A549 (cell line): ENCODE results near the gene SKAP1. TPM values are rescaled to one million over a fixed set of nuclear protein-coding genes. Genes with fewer than 3 reads are reported as not detected.

ENCODE experiments used
- ATAC-seq, 2 experiments: fragments of 200-7000 bp in 1 of 2; fragments of >200 bp in 1 of 2; cut with Nextera tagmentation in 1 of 2; cut with Tn5 transposase in 1 of 2; 3 replicates each; pipeline versions ENCODE4 v1.8.0 to v1.9.1; 2018 to 2020; ENCODE audit warnings: mild to moderate bottlenecking in 1 of 2, moderate library complexity in 1 of 2
- CTCF ChIA-PET: fragments of 300-600 bp; sonication (Branson Sonifier 250); formaldehyde crosslinking; extraction: SDS; loops from one replicate; lab custom pipeline; 2021; ENCODE audit warnings: antibody characterized with exemption, inconsistent platforms; lab: Yijun Ruan, JAX
- POLR2A ChIA-PET: fragments of 350-600 bp; formaldehyde crosslinking; extraction: SDS; loops from one replicate; lab custom pipeline; 2021; ENCODE audit warnings: antibody characterized with exemption, inconsistent platforms; lab: Yijun Ruan, JAX
- DNase-seq, 2 experiments: peaks; one replicate each; pipeline versions ENCODE4 v3.0.0 to v3.0.0-alpha.2; 2011 to 2016; ENCODE audit warnings: low read depth in 1 of 2, low spot score in 1 of 2
- FAIRE-seq: peaks from 2 replicates; lab custom pipeline; 2011; peaks lifted over from hg19 to GRCh38; lab: Jason Lieb, UNC
- H3K27ac ChIP-seq, 2 experiments: fragments of >200 bp; sonication (Bioruptor Twin); formaldehyde crosslinking; 3 replicates each; pipeline ENCODE4 v1.5.1; 2016 to 2017
- H3K4me1 ChIP-seq: fragments of >200 bp; sonication (Bioruptor Twin); formaldehyde crosslinking; 3 replicates; pipeline ENCODE4 v1.6.1; 2016
- H3K4me2 ChIP-seq: fragments of >200 bp; sonication (Bioruptor Twin); formaldehyde crosslinking; 3 replicates; pipeline ENCODE4 v1.6.1; 2016
- H3K4me3 ChIP-seq: fragments of >200 bp; sonication (Bioruptor Twin); formaldehyde crosslinking; 3 replicates; pipeline ENCODE4 v1.5.1; 2016
- H3K9me3 ChIP-seq: fragments of >200 bp; sonication (Bioruptor Twin); formaldehyde crosslinking; 3 replicates; pipeline ENCODE4 v1.6.1; 2016
- BCL3 ChIP-seq: fragments of >200 bp; sonication (Bioruptor Twin); formaldehyde crosslinking; IDR thresholded peaks from 3 replicates; pipeline ENCODE4 v1.6.1; 2016
- CBX2 ChIP-seq: fragments of 200-600 bp; sonication (generic); IDR thresholded peaks from 2 replicates; pipeline ENCODE4 v1.6.1; 2016; ENCODE audit warnings: low read depth, mild to moderate bottlenecking, borderline replicate concordance
- CEBPB ChIP-seq, 2 experiments: fragments of >200 bp in 1 of 2; sonication (Bioruptor Twin) in 1 of 2; formaldehyde crosslinking in 1 of 2; IDR thresholded peaks; 2 replicates each; pipeline ENCODE4 v1.6.1; 2012 to 2016
- CTCF ChIP-seq: fragments of >200 bp; sonication (Bioruptor Twin); formaldehyde crosslinking; IDR thresholded peaks from 3 replicates; pipeline ENCODE4 v1.5.1; 2016
- E2F6 ChIP-seq: IDR thresholded peaks from 2 replicates; pipeline ENCODE4 v1.6.1; 2012; ENCODE audit warnings: low read depth, borderline replicate concordance
- EHMT2 ChIP-seq: fragments of 200-600 bp; sonication (generic); IDR thresholded peaks from 2 replicates; pipeline ENCODE4 v1.6.1; 2016; ENCODE audit warnings: antibody characterized with exemption, low read depth, mild to moderate bottlenecking, moderate library complexity
- EP300 ChIP-seq, 2 experiments: fragments of >200 bp; sonication (Bioruptor Twin); formaldehyde crosslinking; IDR thresholded peaks; 2 replicates in 1 of 2; 3 replicates in 1 of 2; pipeline ENCODE4 v1.6.1; 2016 to 2017
- FOSB ChIP-seq: fragments of 250-450 bp; sonication (Bioruptor Pico); IDR thresholded peaks from 2 replicates; pipeline ENCODE4 v1.5.0; 2020; ENCODE audit warnings: mild to moderate bottlenecking, moderate library complexity
- FOSL2 ChIP-seq, 2 experiments: fragments of 450-650 bp in 1 of 2; fragments of >200 bp in 1 of 2; sonication (Bioruptor Twin) in 1 of 2; formaldehyde crosslinking; IDR thresholded peaks; 2 replicates each; pipeline versions ENCODE4 v1.5.0 to v1.6.1; 2016 to 2020; ENCODE audit warnings: mild to moderate bottlenecking in 1 of 2, moderate library complexity in 1 of 2
- FOXS1 ChIP-seq: fragments of 250-450 bp; sonication (Bioruptor Pico); IDR thresholded peaks from 2 replicates; pipeline ENCODE4 v1.5.0; 2020; ENCODE audit warnings: mild to moderate bottlenecking, moderate library complexity
- GATA3 ChIP-seq: IDR thresholded peaks from 2 replicates; pipeline ENCODE4 v1.6.1; 2012; ENCODE audit warnings: borderline replicate concordance
- HEYL ChIP-seq: fragments of 250-450 bp; sonication (Bioruptor Pico); IDR thresholded peaks from 2 replicates; pipeline ENCODE4 v1.8.0; 2021; ENCODE audit warnings: mild to moderate bottlenecking, moderate library complexity
- HOXA7 ChIP-seq: fragments of 250-450 bp; sonication (Bioruptor Pico); IDR thresholded peaks from 2 replicates; pipeline ENCODE4 v1.5.0; 2020; ENCODE audit warnings: mild to moderate bottlenecking, moderate library complexity
- HOXB13 ChIP-seq: fragments of 250-450 bp; sonication (Bioruptor Pico); IDR thresholded peaks from 2 replicates; pipeline ENCODE4 v1.5.0; 2020; ENCODE audit warnings: low read depth, mild to moderate bottlenecking, moderate library complexity
- JUN ChIP-seq, 2 experiments: fragments of >200 bp; sonication (Bioruptor Twin); formaldehyde crosslinking; IDR thresholded peaks; 2 replicates in 1 of 2; 3 replicates in 1 of 2; pipeline ENCODE4 v1.6.1; 2016 to 2017
- JUNB ChIP-seq: fragments of >200 bp; sonication (Bioruptor Twin); formaldehyde crosslinking; IDR thresholded peaks from 2 replicates; pipeline ENCODE4 v1.6.1; 2016
- KDM5A ChIP-seq: fragments of 200-600 bp; sonication (generic); IDR thresholded peaks from 2 replicates; pipeline ENCODE4 v1.6.1; 2016; ENCODE audit warnings: antibody characterized with exemption, mild to moderate bottlenecking
- MYC ChIP-seq: IDR thresholded peaks from 2 replicates; pipeline ENCODE4 v1.6.1; 2012; ENCODE audit warnings: mild to moderate bottlenecking, inconsistent platforms, low read length, improper control_type of control experiment, borderline replicate concordance
- NFE2L2 ChIP-seq: fragments of 150-350 bp; conservative IDR thresholded peaks from 2 replicates; pipeline ENCODE4 v1.6.1; 2014; ENCODE audit warnings: low read length
- NPAS2 ChIP-seq: fragments of 250-450 bp; sonication (Bioruptor Pico); IDR thresholded peaks from 2 replicates; pipeline ENCODE4 v1.8.0; 2022; ENCODE audit warnings: mild to moderate bottlenecking, moderate library complexity, borderline replicate concordance
- NR3C1 ChIP-seq: fragments of >200 bp; sonication (Bioruptor Twin); formaldehyde crosslinking; IDR thresholded peaks from 3 replicates; pipeline ENCODE4 v1.6.1; 2017
- PBX3 ChIP-seq: IDR thresholded peaks from 2 replicates; pipeline ENCODE4 v1.6.1; 2012
- PHF8 ChIP-seq: fragments of 200-600 bp; sonication (generic); IDR thresholded peaks from 2 replicates; pipeline ENCODE4 v1.6.1; 2016; ENCODE audit warnings: low read depth, mild to moderate bottlenecking, antibody characterized with exemption, moderate library complexity, borderline replicate concordance
- RARB ChIP-seq: fragments of 250-450 bp; sonication (Bioruptor Pico); IDR thresholded peaks from 2 replicates; pipeline ENCODE4 v1.8.0; 2021; ENCODE audit warnings: mild to moderate bottlenecking, moderate library complexity
- RCOR1 ChIP-seq: fragments of 150-350 bp; IDR thresholded peaks from 2 replicates; pipeline ENCODE4 v1.6.1; 2014; ENCODE audit warnings: antibody characterized with exemption, low read length, low read depth
- SMC3 ChIP-seq: fragments of >200 bp; sonication (Bioruptor Twin); formaldehyde crosslinking; IDR thresholded peaks from 3 replicates; pipeline ENCODE4 v1.6.1; 2018; ENCODE audit warnings: inconsistent platforms
- SREBF2 ChIP-seq: fragments of 450-650 bp; IDR thresholded peaks from 2 replicates; pipeline ENCODE4 v1.6.1; 2014; ENCODE audit warnings: mild to moderate bottlenecking, moderate library complexity
- TP53 ChIP-seq: fragments of 250-450 bp; sonication (Bioruptor Pico); IDR thresholded peaks from 2 replicates; pipeline ENCODE4 v1.5.0; 2021; ENCODE audit warnings: mild to moderate bottlenecking, moderate library complexity
- ZC3H11A ChIP-seq: fragments of 450-650 bp; IDR thresholded peaks from 2 replicates; pipeline ENCODE4 v1.6.1; 2014; ENCODE audit warnings: antibody characterized with exemption, mild to moderate bottlenecking
- ZFP36 ChIP-seq: fragments of 450-650 bp; IDR thresholded peaks from 2 replicates; pipeline ENCODE4 v1.6.1; 2014; ENCODE audit warnings: borderline replicate concordance; ENCODE audit not compliant: partially characterized antibody
- WGBS: methylation state at CpG from one replicate; pipeline ENCODE4 v1.1.6; 2017; ENCODE audit errors: missing lambda C conversion rate; 5-methylcytosine and 5-hydroxymethylcytosine counted together
- polyA plus RNA-seq, 4 experiments: library from polyadenylated mRNA; depleted of rRNA in 3 of 4; stranded (reverse); fragments of >200 nt; fragmentation: RNase III in 1 of 4; extraction: RNeasy Plus Mini Kit Qiagen cat#74134 plus additional on column Dnase treatment in 1 of 4; gene quantifications; 2 replicates in 3 of 4; 3 replicates in 1 of 4; pipeline ENCODE4 v1.2.3, GENCODE V29; 2011 to 2017

The SKAP1 gene
- polyA plus RNA-seq, 2 of the 4 experiments (the other 2 are of a cell fraction) = 0.14 to 0.78 TPM

GRCh38 chr17:48095611-48096010 is 334.4 kb downstream of the SKAP1 start:
- CTCF ChIA-PET = interaction anchor here (0.9 to 14.0 kb wide), 9 partner anchors 9 to 136 kb away, joined by 3 to 152 read pairs (median 4); partner anchors contain the start of genes NFE2L1 and SNX11

GRCh38 chr17:48093341-48094045 is 336.5 kb downstream of the SKAP1 start:
- Histone ChIP-seq H3K4me3 (no peak overlapping the region), H3K9me3 (no peaks in the 10 kb centered on the region), H3K4me1 (peaks cover 13% of the 10 kb centered on the region; the same call in 2 of the 3 replicates), H3K27ac (no peak overlapping the region), H3K4me2 (no peak overlapping the region)
- ATAC-seq (no peak), DNase-seq (no peak), FAIRE-seq (no peak)
- ChIA-PET CTCF (interaction anchor here (0.6 to 14.0 kb wide), 11 partner anchors 11 to 837 kb away, joined by 3 to 152 read pairs (median 4); partner anchors contain the start of gene SNX11), POLR2A (no interaction called here)
- 89% methylated on average over 11 of the region's 11 CpGs for WGBS
- TF ChIP-seq FOSB (no peak), CTCF (no peak), MYC (no peak), TP53 (CRISPR knock-in tag) (no peak), FOSL2 (IDR thresholded peaks at IDR 0.05) (no peak), FOSL2 (CRISPR knock-in tag; IDR thresholded peaks at IDR 0.05) (no peak), SREBF2 (no peak), EP300 (IDR thresholded peaks at IDR 0.05) (no peak), KDM5A (no peak), BCL3 (no peak), PHF8 (no peak), HOXB13 (CRISPR knock-in tag) (no peak), RARB (CRISPR knock-in tag) (no peak), SMC3 (no peak), NFE2L2 (no peak)

More at GRCh38 chr17:48095611-48096010, 334.4 kb downstream of the SKAP1 start:
- TF ChIP-seq RCOR1 (no peak), EHMT2 (no peak), JUNB (no peak), HOXA7 (no peak), FOXS1 (CRISPR knock-in tag) (no peak), GATA3 (no peak), NR3C1 (no peak), NFE2L2 (no peak), E2F6 (no peak), JUN (IDR thresholded peaks at IDR 0.05) (no peak), CTCF (no peak), HEYL (CRISPR knock-in tag) (no peak), PBX3 (no peak), ZFP36 (no peak), MYC (no peak), NPAS2 (no peak), CBX2 (no peak), ZC3H11A (no peak), HOXB13 (CRISPR knock-in tag) (no peak), CEBPB (IDR thresholded peaks at IDR 0.05) (no peak)
- ATAC-seq = no peak
- Histone ChIP-seq H3K4me2 (no peak overlapping the region), H3K27ac (no peak overlapping the region), H3K4me3 (no peak overlapping the region), H3K9me3 (no peaks in the 10 kb centered on the region), H3K4me1 (peaks cover 23% of the 10 kb centered on the region)
- no peak for DNase-seq
- POLR2A ChIA-PET = interaction anchor here (1.8 kb wide), 1 partner anchor 14 kb away, joined by 5 read pairs; no protein-coding TSS in a partner anchor
- 90% methylated on average over 4 of the region's 4 CpGs for WGBS
- no peak for FAIRE-seq
